OCI-LY7 (cell line): Measurements from ENCODE around the gene TBC1D20. TPM values are rescaled to one million over a fixed set of nuclear protein-coding genes. Genes with fewer than 3 reads are reported as not detected.

Experiments
- BruUV-seq: library from RNA; stranded (reverse); fragments of 400-500 nt; replicated peaks from 2 replicates; lab custom pipeline; 2021; lab: Mats Ljungman, UMichigan
- CTCF ChIA-PET: fragments of 300-600 bp; sonication (Branson Sonifier 250); formaldehyde crosslinking; loops from one replicate; lab custom pipeline; 2022; ENCODE audit warnings: antibody characterized with exemption; ENCODE audit not compliant: unreplicated experiment; lab: Charles Lee
- POLR2A ChIA-PET: fragments of 300-600 bp; sonication (Branson Sonifier 250); formaldehyde crosslinking; loops from one replicate; lab custom pipeline; 2022; ENCODE audit warnings: antibody characterized with exemption; lab: Charles Lee
- DNase-seq: peaks from one replicate; pipeline ENCODE4 v3.0.0-alpha.2; 2015; ENCODE audit warnings: low spot score
- H2AFZ ChIP-seq: fragments of 200-600 bp; sonication (generic), shearing (Covaris generic); 2 replicates; pipeline ENCODE4 v1.6.1; 2014; ENCODE audit warnings: mild to moderate bottlenecking, antibody characterized with exemption, low read length, moderate library complexity
- H3K27ac ChIP-seq: fragments of 200-600 bp; sonication (generic); 2 replicates; pipeline ENCODE4 v1.5.1; 2014; ENCODE audit warnings: mixed run types, low read depth, mild to moderate bottlenecking, moderate library complexity, low read length, inconsistent platforms; ENCODE audit not compliant: poor library complexity, severe bottlenecking
- H3K36me3 ChIP-seq: fragments of 200-600 bp; sonication (generic); 2 replicates; pipeline ENCODE4 v1.6.1; 2014; ENCODE audit warnings: mild to moderate bottlenecking, antibody characterized with exemption, low read length, moderate library complexity, mixed read lengths; ENCODE audit not compliant: insufficient read depth
- H3K4me1 ChIP-seq: fragments of 200-600 bp; sonication (generic); 2 replicates; pipeline ENCODE4 v1.5.1; 2014; ENCODE audit warnings: mild to moderate bottlenecking, low read length; ENCODE audit not compliant: insufficient read depth, poor library complexity, severe bottlenecking
- H3K4me2 ChIP-seq: fragments of 200-600 bp; sonication (generic); 2 replicates; pipeline ENCODE4 v1.6.1; 2014; ENCODE audit warnings: mild to moderate bottlenecking, low read length
- H3K4me3 ChIP-seq: fragments of 200-600 bp; sonication (generic); 2 replicates; pipeline ENCODE4 v1.5.1; 2014; ENCODE audit warnings: mild to moderate bottlenecking, low read depth, low read length; ENCODE audit not compliant: poor library complexity, severe bottlenecking
- H3K79me2 ChIP-seq: fragments of 200-600 bp; sonication (generic); 2 replicates; pipeline ENCODE4 v1.6.1; 2016; ENCODE audit warnings: low read depth, mild to moderate bottlenecking, low read length, moderate library complexity, mixed read lengths; ENCODE audit not compliant: insufficient read depth
- H3K9me2 ChIP-seq: fragments of 200-600 bp; sonication (generic); 2 replicates; pipeline ENCODE4 v1.6.1; 2016; ENCODE audit warnings: mild to moderate bottlenecking, low read length, mixed read lengths; ENCODE audit not compliant: insufficient read depth
- H3K9me3 ChIP-seq: fragments of 200-600 bp; sonication (generic); 2 replicates; pipeline ENCODE4 v1.6.1; 2014; ENCODE audit warnings: mild to moderate bottlenecking, mixed run types, low read length, mixed read lengths
- H4K20me1 ChIP-seq: fragments of 200-600 bp; sonication (generic); 2 replicates; pipeline ENCODE4 v1.6.1; 2014; ENCODE audit warnings: mild to moderate bottlenecking, antibody characterized with exemption, low read length, moderate library complexity, mixed read lengths; ENCODE audit not compliant: insufficient read depth
- CTCF ChIP-seq: fragments of 200-600 bp; sonication (generic); conservative IDR thresholded peaks from 2 replicates; pipeline ENCODE4 v1.5.1; 2014; ENCODE audit warnings: mild to moderate bottlenecking, antibody characterized with exemption, low read length, moderate library complexity, mixed read lengths
- EZH2phosphoT487 ChIP-seq: fragments of 200-600 bp; sonication (generic); IDR thresholded peaks from 2 replicates; pipeline ENCODE4 v1.6.1; 2018; ENCODE audit warnings: low read depth, borderline replicate concordance, mild to moderate bottlenecking, mixed run types, antibody characterized with exemption, low read length, moderate library complexity, mixed read lengths
- intact Hi-C: fragments of 100-400 bp; cut with micrococcal nuclease; formaldehyde crosslinking; loops from one replicate; pipeline ENCODE4 v1.10.0; 2022; ENCODE audit not compliant: unreplicated experiment
- total RNA-seq, 2 experiments: library from RNA; depleted of rRNA in 1 of 2; stranded (reverse); fragments of >200 nt in 1 of 2; shearing (Covaris generic) in 1 of 2; gene quantifications; 2 replicates each; pipeline ENCODE4 v1.2.3, GENCODE V29; 2014 to 2022

The TBC1D20 gene
- total RNA-seq, 2 experiments from 2014 or later, result 17.4 to 20.8 TPM

- POLR2A ChIA-PET, result interaction anchor here (0.6 to 0.9 kb wide), 2 partner anchors 22 to 31 kb away, joined by 3 read pairs; no protein-coding TSS in a partner anchor
- no peak overlapping the region for H2AFZ ChIP-seq
Measured at GRCh38 chr20:437787-438486, 24.4 kb downstream of the TBC1D20 start.

GRCh38 chr20:436476-436875, 25.9 kb downstream of the TBC1D20 start:
- Histone ChIP-seq H3K79me2 (no peaks in the 10 kb centered on the region), H3K9me2 (no peaks in the 10 kb centered on the region), H3K27ac (no peak overlapping the region), H3K9me3 (no peaks in the 10 kb centered on the region), H3K4me2 (no peak overlapping the region), H4K20me1 (no peaks in the 10 kb centered on the region), H2AFZ (no peak overlapping the region), H3K36me3 (peaks cover 69% of the 10 kb centered on the region), H3K4me1 (peaks cover 29% of the 10 kb centered on the region), H3K4me3 (no peak overlapping the region)
- POLR2A ChIA-PET, result no interaction called here
- CTCF ChIA-PET, result interaction anchor here (0.6 kb wide), 1 partner anchor 66 kb away, joined by 3 read pairs; no protein-coding TSS in a partner anchor
- intact Hi-C loops, result no loop called here
- DNase-seq, result no peak
- TSS peak; percentile 57 for BruUV-seq
- TF ChIP-seq CTCF (no peak), EZH2phosphoT487 (no peak)

More at GRCh38 chr20:437787-438486, 24.4 kb downstream of the TBC1D20 start:
- Histone ChIP-seq H3K9me2 (no peaks in the 10 kb centered on the region), H3K9me3 (no peaks in the 10 kb centered on the region), H3K4me2 (peak overlapping the region; percentile 43), H3K4me3 (no peak overlapping the region), H3K4me1 (peaks cover 29% of the 10 kb centered on the region), H3K36me3 (peaks cover 76% of the 10 kb centered on the region), H4K20me1 (no peaks in the 10 kb centered on the region), H3K79me2 (no peaks in the 10 kb centered on the region), H3K27ac (no peak overlapping the region)
- no TSS peak for BruUV-seq
- CTCF ChIA-PET, result no interaction called here
- intact Hi-C loops, result no loop called here
- TF ChIP-seq EZH2phosphoT487 (no peak), CTCF (no peak)
- DNase-seq, result peak; percentile 32

GRCh38 chr20:435558-435957, 26.8 kb downstream of the TBC1D20 start:
- Histone ChIP-seq H3K79me2 (no peaks in the 10 kb centered on the region), H3K4me2 (no peak overlapping the region), H3K9me3 (no peaks in the 10 kb centered on the region), H3K9me2 (no peaks in the 10 kb centered on the region), H3K4me1 (peaks cover 29% of the 10 kb centered on the region), H2AFZ (no peak overlapping the region), H3K27ac (no peak overlapping the region), H3K36me3 (peaks cover 69% of the 10 kb centered on the region), H4K20me1 (no peaks in the 10 kb centered on the region), H3K4me3 (no peak overlapping the region)
- intact Hi-C loops, result no loop called here
- DNase-seq, result no peak
- ChIA-PET CTCF (no interaction called here), POLR2A (no interaction called here)
- BruUV-seq, result no TSS peak
- TF ChIP-seq EZH2phosphoT487 (no peak), CTCF (no peak)
